GM12878 (cell line): ENCODE data around the gene ABCG1. TPM values are rescaled to one million over a fixed set of nuclear protein-coding genes. Genes with fewer than 3 reads are reported as not detected.

ENCODE experiments used
- ATAC-seq: fragments of 200-7000 bp; cut with Tn5 transposase; 3 replicates; pipeline ENCODE4 v1.9.1; 2020; ENCODE audit warnings: mild to moderate bottlenecking, moderate library complexity
- BruUV-seq: library from RNA; stranded (reverse); fragments of 400-500 nt; replicated peaks from 2 replicates; lab custom pipeline; 2021; lab: Mats Ljungman, UMichigan
- CTCF ChIA-PET: fragments of 300-600 bp; sonication (Branson Sonifier 250); formaldehyde crosslinking; extraction: SDS; loops from one replicate; lab custom pipeline; 2021; ENCODE audit warnings: inconsistent platforms; lab: Yijun Ruan, JAX
- POLR2A ChIA-PET: fragments of 350-600 bp; formaldehyde crosslinking; extraction: SDS; loops from one replicate; lab custom pipeline; 2021; ENCODE audit warnings: inconsistent platforms; lab: Charles Lee
- RAD21 ChIA-PET: fragments of 300-600 bp; sonication (Branson Sonifier 250); formaldehyde crosslinking; loops from one replicate; lab custom pipeline; 2023; ENCODE audit warnings: antibody characterized with exemption; ENCODE audit not compliant: unreplicated experiment; lab: Charles Lee
- SMC1A ChIA-PET: fragments of 300-600 bp; sonication (Branson Sonifier 250); formaldehyde crosslinking; loops from one replicate; lab custom pipeline; 2023; ENCODE audit not compliant: unreplicated experiment, uncharacterized antibody; lab: Charles Lee
- DNase-seq: peaks from one replicate; pipeline ENCODE4 v3.0.0-alpha.2; 2011; ENCODE audit warnings: low read depth, low spot score
- FAIRE-seq: peaks from 3 replicates; lab custom pipeline; 2011; peaks lifted over from hg19 to GRCh38; lab: Jason Lieb, UNC
- H2AFZ ChIP-seq: 2 replicates; pipeline ENCODE4 v1.6.0; 2011; ENCODE audit warnings: low read depth, low read length, control low read depth; ENCODE audit not compliant: control insufficient read depth
- H3K27ac ChIP-seq: 2 replicates; pipeline ENCODE4 v1.5.1; 2011; ENCODE audit warnings: control low read depth; ENCODE audit not compliant: control insufficient read depth, insufficient read depth
- H3K27me3 ChIP-seq, 2 experiments: replicated peaks in 1 of 2; 2 replicates each; pipeline versions ENCODE4 v1.6.0 to v1.6.1; 2011; ENCODE audit warnings: low read length in 1 of 2; ENCODE audit not compliant: control insufficient read depth in 2 of 2, insufficient read depth in 2 of 2
- H3K36me3 ChIP-seq, 2 experiments: 2 replicates each; pipeline ENCODE4 v1.5.1; 2011; ENCODE audit warnings: low read length in 1 of 2; ENCODE audit not compliant: control insufficient read depth in 2 of 2, insufficient read depth in 2 of 2
- H3K4me1 ChIP-seq: 2 replicates; pipeline ENCODE4 v1.6.1; 2011; ENCODE audit warnings: mild to moderate bottlenecking, low read length, moderate library complexity, mixed read lengths; ENCODE audit not compliant: control insufficient read depth, insufficient read depth
- H3K4me2 ChIP-seq: 2 replicates; pipeline ENCODE4 v1.6.0; 2011; ENCODE audit warnings: control low read depth; ENCODE audit not compliant: control insufficient read depth, insufficient read depth
- H3K4me3 ChIP-seq: fragments of 200-600 bp; sonication (generic); 2 replicates; pipeline ENCODE4 v1.5.1; 2016
- H3K79me2 ChIP-seq: 2 replicates; pipeline ENCODE4 v1.6.0; 2011; ENCODE audit warnings: low read length; ENCODE audit not compliant: control insufficient read depth, insufficient read depth
- H3K9ac ChIP-seq: 2 replicates; pipeline ENCODE4 v1.8.0; 2011; ENCODE audit warnings: low read length, control low read depth, mixed read lengths; ENCODE audit not compliant: control insufficient read depth, insufficient read depth
- H3K9me3 ChIP-seq: replicated peaks from 3 replicates; pipeline ENCODE4 v1.5.1; 2011; ENCODE audit warnings: mild to moderate bottlenecking, low read length; ENCODE audit not compliant: control insufficient read depth, insufficient read depth
- H4K20me1 ChIP-seq: 2 replicates; pipeline ENCODE4 v1.6.0; 2011; ENCODE audit not compliant: control insufficient read depth, insufficient read depth
- CUX1 ChIP-seq: IDR thresholded peaks from 2 replicates; pipeline ENCODE4 v1.6.1; 2012; ENCODE audit warnings: improper control_type of control experiment, low read depth, low read length; ENCODE audit not compliant: insufficient replicate concordance
- EP300 ChIP-seq, 2 experiments: fragments of 150-350 bp in 1 of 2; IDR thresholded peaks; 2 replicates each; pipeline ENCODE4 v1.6.1; 2011 to 2012; ENCODE audit warnings: low read depth in 2 of 2, low read length in 2 of 2, borderline replicate concordance in 1 of 2, improper control_type of control experiment in 1 of 2, inconsistent platforms in 1 of 2; ENCODE audit not compliant: control insufficient read depth in 1 of 2
- LARP7 ChIP-seq: fragments of 450-650 bp; IDR thresholded peaks from 2 replicates; pipeline ENCODE4 v1.6.1; 2017; ENCODE audit warnings: mild to moderate bottlenecking
- MXI1 ChIP-seq: fragments of 150-350 bp; IDR thresholded peaks from 2 replicates; pipeline ENCODE4 v1.6.1; 2011; ENCODE audit warnings: low read depth, mild to moderate bottlenecking, inconsistent platforms, low read length, improper control_type of control experiment
- NR2F1 ChIP-seq: fragments of 450-650 bp; conservative IDR thresholded peaks from 2 replicates; pipeline ENCODE4 v1.6.1; 2017; ENCODE audit warnings: mild to moderate bottlenecking
- PML ChIP-seq: IDR thresholded peaks from 2 replicates; pipeline ENCODE4 v1.6.1; 2012; ENCODE audit warnings: low read length, inconsistent platforms
- RB1 ChIP-seq: fragments of 450-650 bp; formaldehyde crosslinking; IDR thresholded peaks from 2 replicates; pipeline ENCODE4 v1.6.1; 2017; ENCODE audit warnings: mild to moderate bottlenecking, borderline replicate concordance
- SREBF2 ChIP-seq: IDR thresholded peaks from 2 replicates; pipeline ENCODE4 v1.6.1; 2012; ENCODE audit warnings: mild to moderate bottlenecking, low read length
- USF1 ChIP-seq: IDR thresholded peaks from 2 replicates; pipeline ENCODE4 v1.6.1; 2011; ENCODE audit warnings: borderline replicate concordance, low read depth, mild to moderate bottlenecking, moderate library complexity, mixed read lengths, low read length; ENCODE audit not compliant: insufficient read depth; ENCODE audit errors: extremely low read length
- YBX1 ChIP-seq: fragments of 450-650 bp; IDR thresholded peaks from 2 replicates; pipeline ENCODE4 v1.6.1; 2016; ENCODE audit warnings: antibody characterized with exemption
- ZBTB33 ChIP-seq: fragments of 450-650 bp; IDR thresholded peaks from 2 replicates; pipeline ENCODE4 v1.6.1; 2017; ENCODE audit warnings: mild to moderate bottlenecking
- ZBTB4 ChIP-seq: fragments of 450-650 bp; formaldehyde crosslinking; IDR thresholded peaks from 2 replicates; pipeline ENCODE4 v1.4.0; 2022; ENCODE audit warnings: mild to moderate bottlenecking, moderate library complexity
- WGBS: methylation state at CpG from one replicate; pipeline ENCODE4 v1.1.6; 2016; ENCODE audit warnings: low lambda C conversion rate; ENCODE audit not compliant: insufficient replicate concordance, insufficient coverage; ENCODE audit errors: missing lambda C conversion rate; 5-methylcytosine and 5-hydroxymethylcytosine counted together
- in situ Hi-C: fragments of 300-500 bp; cut with MboI; formaldehyde crosslinking; loops from 9 replicates; pipeline ENCODE4 v1.14.3; 2018; ENCODE audit warnings: mixed read lengths
- intact Hi-C: fragments of 100-400 bp; cut with micrococcal nuclease; formaldehyde crosslinking; loops from one replicate; pipeline ENCODE4 v1.14.2; 2022; ENCODE audit not compliant: unreplicated experiment
- polyA plus RNA-seq, 11 experiments: library from polyadenylated mRNA; depleted of rRNA in 4 of 11; unstranded in 6 of 11; stranded (reverse) in 5 of 11; fragments of >200 nt; fragmentation: Nextera tagmentation in 4 of 11; fragmentation: Illumina TruSeq in 1 of 11; extraction: Ambion mirVana in 4 of 11; extraction: Trizol in 1 of 11; gene quantifications; 1 replicate in 1 of 11; 2 replicates in 10 of 11; pipeline versions ENCODE4 v1.2.1 to v1.2.3, GENCODE V29; 2011 to 2016; ENCODE audit warnings: inconsistent platforms in 2 of 11, missing spikeins in 2 of 11, low read depth in 1 of 11
- total RNA-seq, 4 experiments: library from RNA; depleted of rRNA in 3 of 4; stranded (reverse); fragments of >200 nt in 3 of 4; fragmentation: Illumina TruSeq in 1 of 4; extraction: Trizol in 1 of 4; gene quantifications; 2 replicates each; pipeline versions ENCODE4 v1.2.1 to v1.2.3, GENCODE V29; 2013 to 2021

Gene ABCG1
- total and polyA plus RNA-seq, 10 of the 15 experiments (the other 5 are each of a cell fraction or from before 2014, with no cell fraction given) = 0.59 to 19.3 (median 5.7) TPM

- H2AFZ ChIP-seq = no peak overlapping the region
- intact Hi-C loops (loop anchor here (5.0 to 10.0 kb wide), 3 partner anchors 50 to 300 kb away; no protein-coding TSS in a partner anchor), in situ Hi-C loops (loop anchor here (5.0 kb wide), 1 partner anchor 300 kb away; no protein-coding TSS in a partner anchor)
- no peak for FAIRE-seq
- 74% methylated on average over 5 of the region's 5 CpGs for WGBS
- H3K9ac ChIP-seq = no peak overlapping the region
- ChIA-PET SMC1A (interaction anchor here (0.8 to 7.8 kb wide), 15 partner anchors 8 to 299 kb away, joined by 3 to 77 read pairs (median 16); partner anchors contain the start of gene ABCG1), CTCF (interaction anchor here (1.1 to 10.6 kb wide), 9 partner anchors 12 to 92 kb away, joined by 4 to 151 read pairs (median 7); no protein-coding TSS in a partner anchor), RAD21 (interaction anchor here (0.7 to 5.4 kb wide), 13 partner anchors 9 to 299 kb away, joined by 3 to 60 read pairs (median 11); partner anchors contain the start of gene ABCG1), POLR2A (interaction anchor here (0.7 to 4.4 kb wide), 6 partner anchors 8 to 227 kb away, joined by 3 to 35 read pairs (median 6); partner anchors contain the start of genes ABCG1 and ZBTB21)
- H3K4me1 ChIP-seq = peaks cover 68% of the 10 kb centered on the region
- no peaks in the 10 kb centered on the region for H4K20me1 ChIP-seq
- no peaks in the 10 kb centered on the region for H3K9me3 ChIP-seq
- H3K79me2 ChIP-seq = no peaks in the 10 kb centered on the region
- peak overlapping the region; percentile 22; the same call in 1 of the 2 replicates for H3K27ac ChIP-seq
- no TSS peak for BruUV-seq
- no peak overlapping the region for H3K4me3 ChIP-seq
- DNase-seq = no peak
- no peaks in the 10 kb centered on the region for H3K27me3 ChIP-seq
- H3K4me2 ChIP-seq = peak overlapping the region; percentile 74; the same call in 1 of the 2 replicates
- ATAC-seq = no peak
- H3K36me3 ChIP-seq = no peaks in the 10 kb centered on the region
- TF ChIP-seq SREBF2 (no peak), ZBTB4 (no peak), EP300 (IDR thresholded peaks at IDR 0.05; ENCODE audit: borderline replicate concordance in 1 of 2, control insufficient read depth in 1 of 2, low read depth in 2 of 2, low read length in 2 of 2) (no peak), PML (no peak), RB1 (no peak), MXI1 (no peak), ZBTB33 (no peak), YBX1 (no peak), CUX1 (no peak), USF1 (no peak), NR2F1 (no peak), LARP7 (no peak)
Observed at GRCh38 chr21:42237161-42237560, 18.2 kb downstream of the ABCG1 start.
